GM20000 (cell line): ENCODE measurements around the gene SNPH.

Experiments
- DNase-seq: peaks from one replicate; pipeline ENCODE4 v3.0.0; 2012; ENCODE audit warnings: low spot score
- CTCF ChIP-seq: IDR thresholded peaks from 2 replicates; pipeline ENCODE4 v1.5.1; 2012; ENCODE audit warnings: mild to moderate bottlenecking, control low read depth; ENCODE audit errors: extremely low read depth, missing control alignments

SNPH gene

GRCh38 chr20:1293641-1294379 is 27.7 kb downstream of the SNPH start:
- TF ChIP-seq CTCF = no peak
- DNase-seq = no peak

- DNase-seq = no peak
- no peak for TF ChIP-seq CTCF
These were observed 28.4 kb downstream of the SNPH start for GRCh38 chr20:1294497-1294896.

GRCh38 chr20:1295276-1295930 is 29.3 kb downstream of the SNPH start:
- no peak for TF ChIP-seq CTCF

GRCh38 chr20:1296117-1296610 is 30.1 kb downstream of the SNPH start:
- TF ChIP-seq CTCF = no peak
- no peak for DNase-seq

More at GRCh38 chr20:1295276-1295930, 29.3 kb downstream of the SNPH start:
- no peak for DNase-seq

- DNase-seq = no peak
- no peak for TF ChIP-seq CTCF
These were observed 30.8 kb downstream of the SNPH start for GRCh38 chr20:1296922-1297321.

- no peak for DNase-seq
- TF ChIP-seq CTCF = no peak
These were observed 31.4 kb downstream of the SNPH start for GRCh38 chr20:1297486-1297885.

- DNase-seq = no peak
- no peak for TF ChIP-seq CTCF
These were observed 32.1 kb downstream of the SNPH start for GRCh38 chr20:1298166-1298565.
